GM12891 (cell line): Measurements from ENCODE around the gene HCFC1.

Experiments
- PAX5 ChIP-seq: IDR thresholded peaks from 2 replicates; pipeline ENCODE4 v1.6.1; 2011; ENCODE audit warnings: low read length, moderate library complexity, mild to moderate bottlenecking; ENCODE audit not compliant: insufficient read depth, severe bottlenecking
- POLR2A ChIP-seq: IDR thresholded peaks from 2 replicates; pipeline ENCODE4 v1.6.1; 2011; ENCODE audit warnings: low read depth, low read length, control low read depth
- POLR2AphosphoS5 ChIP-seq: IDR thresholded peaks from 2 replicates; pipeline ENCODE4 v1.6.1; 2011; ENCODE audit warnings: low read depth, low read length, control low read depth
- SPI1 ChIP-seq: IDR thresholded peaks from 2 replicates; pipeline ENCODE4 v1.6.1; 2011; ENCODE audit warnings: low read depth, low read length, control low read depth

DNA sequence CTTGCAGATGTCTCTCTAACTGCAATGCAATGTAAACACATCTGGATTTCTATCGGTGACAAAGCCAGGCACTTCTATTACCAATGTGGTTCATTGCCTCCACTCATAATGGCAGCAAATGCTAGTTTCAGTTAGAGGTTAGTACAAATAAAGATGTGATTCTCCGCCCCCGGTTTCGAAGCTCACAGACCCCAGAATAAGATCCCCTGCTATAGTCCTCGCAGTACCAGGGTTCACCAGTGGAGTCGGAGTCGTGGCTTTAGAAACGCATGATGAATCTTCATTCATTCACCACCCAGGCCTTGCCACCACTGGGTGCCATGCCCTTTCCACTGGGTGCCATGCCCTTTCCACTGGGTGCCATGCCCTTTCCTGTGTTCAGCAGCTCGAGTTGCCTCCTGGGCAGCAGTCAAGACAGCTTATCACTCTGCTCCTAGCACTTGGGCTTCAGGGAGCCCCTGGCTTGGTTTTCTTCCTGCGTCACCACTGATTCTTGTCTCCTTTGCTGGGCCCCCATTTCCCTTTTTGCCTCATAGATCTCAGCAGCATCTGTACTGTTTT, 33.3 kb downstream of the HCFC1 start:
- TF ChIP-seq POLR2AphosphoS5 (no peak), POLR2A (no peak), SPI1 (no peak), PAX5 (no peak)
